GM19397 (cell line): ENCODE results near the gene SNX25.
"Not testable (repeated sequence)": the region's sequence is repeated elsewhere in the genome, so short reads cannot be mapped to it uniquely, and the experiment has no call there.

ENCODE experiments used
- ATAC-seq: cut with Tn5 transposase; IDR thresholded peaks from one replicate; pipeline ENCODE4 v1.9.1; 2021; ENCODE audit warnings: mild to moderate bottlenecking, moderate library complexity; ENCODE audit not compliant: unreplicated experiment

Gene SNX25

GRCh38 chr4:185227713-185228278 is 18.4 kb downstream of the SNX25 start:
- no peak for ATAC-seq

GRCh38 chr4:185229021-185229818 is 19.8 kb downstream of the SNX25 start:
- no peak for ATAC-seq

- ATAC-seq: no peak
These were observed 23.0 kb downstream of the SNX25 start for GRCh38 chr4:185232370-185232769.

GRCh38 chr4:185235119-185235842 is 25.9 kb downstream of the SNX25 start:
- no peak for ATAC-seq

- no peak for ATAC-seq
These were observed 26.6 kb downstream of the SNX25 start for GRCh38 chr4:185235843-185236503.

- ATAC-seq: no peak
These were observed 27.8 kb downstream of the SNX25 start for GRCh38 chr4:185237175-185237574.

- no peak for ATAC-seq
These were observed 28.9 kb downstream of the SNX25 start for GRCh38 chr4:185238215-185238681.

- ATAC-seq: no peak
These were observed 29.4 kb downstream of the SNX25 start for GRCh38 chr4:185238750-185239149.

GRCh38 chr4:185240486-185240885 is 31.1 kb downstream of the SNX25 start:
- ATAC-seq: not testable (repeated sequence)

- ATAC-seq: no peak
These were observed 33.5 kb downstream of the SNX25 start for GRCh38 chr4:185242749-185243533.

GRCh38 chr4:185243879-185244278 is 34.5 kb downstream of the SNX25 start:
- ATAC-seq: no peak

- no peak for ATAC-seq
These were observed 35.4 kb downstream of the SNX25 start for GRCh38 chr4:185244763-185245162.

- no peak for ATAC-seq
These were observed 37.1 kb downstream of the SNX25 start for GRCh38 chr4:185246453-185246852.

- ATAC-seq: no peak
These were observed 37.8 kb downstream of the SNX25 start for GRCh38 chr4:185247151-185247550.

GRCh38 chr4:185248393-185249039 is 39.1 kb downstream of the SNX25 start:
- ATAC-seq: no peak

- ATAC-seq: no peak
These were observed 39.7 kb downstream of the SNX25 start for GRCh38 chr4:185249105-185249504.

GRCh38 chr4:185254434-185254833 is 45.0 kb downstream of the SNX25 start:
- ATAC-seq: no peak

- no peak for ATAC-seq
These were observed 46.5 kb downstream of the SNX25 start for GRCh38 chr4:185255868-185256267.

- no peak for ATAC-seq
These were observed 47.0 kb downstream of the SNX25 start for GRCh38 chr4:185256446-185256845.

GRCh38 chr4:185257086-185257485 is 47.7 kb downstream of the SNX25 start:
- ATAC-seq: no peak
